Tibial artery (tissue), 4 donors: ENCODE measurements around the gene FDXR.

Experiments used
- DNase-seq, 2 donors: peaks; one replicate each; pipeline ENCODE4 v3.0.0-alpha.2; 2019
- H3K27ac ChIP-seq, 2 donors: fragments of 200-600 bp; sonication (generic) in 1 of 2; 1 replicate in 1 of 2; 2 replicates in 1 of 2; pipeline ENCODE4 v1.5.1; 2018 to 2019; ENCODE audit warnings: mild to moderate bottlenecking in 1 of 2
- H3K27me3 ChIP-seq, 2 donors: fragments of 200-600 bp; sonication (generic) in 1 of 2; one replicate each; pipeline versions ENCODE4 v1.5.1 to v1.6.0; 2016 to 2019
- H3K36me3 ChIP-seq, 3 donors: fragments of 200-600 bp; sonication (generic) in 2 of 3; one replicate each; pipeline ENCODE4 v1.5.1; 2016 to 2019; ENCODE audit warnings: mild to moderate bottlenecking in 2 of 3
- H3K4me1 ChIP-seq, 4 donors: fragments of 200-600 bp; sonication (generic) in 2 of 4; 1 replicate in 3 of 4; 2 replicates in 1 of 4; pipeline ENCODE4 v1.5.1; 2016 to 2019
- H3K4me3 ChIP-seq, 2 donors: fragments of 200-600 bp; sonication (generic) in 1 of 2; 1 replicate in 1 of 2; 2 replicates in 1 of 2; pipeline ENCODE4 v1.5.1; 2018 to 2019; ENCODE audit warnings: mild to moderate bottlenecking in 2 of 2
- H3K9me3 ChIP-seq, 3 donors: fragments of 200-600 bp; sonication (generic) in 1 of 3; one replicate each; pipeline ENCODE4 v1.5.1; 2016 to 2019
- CTCF ChIP-seq, 2 experiments: fragments of 200-600 bp in 1 of 2; fragments of 450-650 bp in 1 of 2; IDR thresholded peaks; one replicate each; pipeline ENCODE4 v1.5.1; 2017 to 2019; ENCODE audit warnings: antibody characterized with exemption in 2 of 2, mild to moderate bottlenecking in 1 of 2, moderate library complexity in 1 of 2
- intact Hi-C: fragments of 100-400 bp; cut with DNase I; formaldehyde crosslinking; loops from one replicate; pipeline ENCODE4 v1.15.0; 2023; ENCODE audit warnings: low total_unique reads

Gene FDXR

DNA sequence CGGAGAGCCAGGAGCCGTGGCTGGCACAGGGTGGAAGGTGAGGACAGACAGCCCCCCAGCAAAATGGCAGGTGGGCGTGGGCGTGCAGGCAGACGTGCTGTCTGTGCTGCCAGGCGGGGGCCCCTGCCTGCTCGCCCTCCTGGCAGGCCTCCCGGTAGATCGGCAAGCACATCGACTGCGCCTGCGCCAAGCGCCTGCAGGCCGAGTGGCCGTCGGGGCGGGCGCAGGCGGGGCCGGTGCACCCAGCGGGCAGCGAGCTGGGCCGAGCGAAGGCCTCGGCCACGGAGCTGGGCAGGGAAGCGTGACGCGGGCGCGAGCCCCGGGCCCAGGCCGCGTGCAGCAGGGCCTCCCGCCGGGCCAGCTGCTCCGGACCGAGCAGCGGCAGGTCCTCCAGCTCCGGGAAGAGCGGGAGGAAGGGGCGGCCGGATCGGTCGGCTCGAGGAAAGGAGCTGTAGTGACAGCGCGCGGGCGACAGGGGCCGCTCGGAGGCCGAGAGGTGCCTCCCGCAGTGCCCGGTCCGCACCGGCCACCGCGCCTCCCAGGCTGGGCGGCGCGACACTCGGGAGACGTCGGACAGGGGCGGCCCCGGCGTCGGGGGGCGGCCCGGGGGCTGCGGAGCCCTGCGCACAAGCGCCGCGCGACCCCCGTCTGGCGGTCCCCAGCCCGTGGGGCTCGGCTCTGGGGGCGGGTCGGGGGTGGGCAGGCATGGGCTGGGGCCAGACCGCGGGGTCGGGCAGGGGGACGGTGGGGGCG lies 30.0 kb downstream of the FDXR start:
- TF ChIP-seq CTCF (IDR thresholded peaks at IDR 0.05), result peak; percentile 47 to 48
- peaks cover 0 to 30% of the 10 kb centered on the region in 2 donors for H3K27me3 ChIP-seq
- H3K4me3 ChIP-seq, result peak overlapping the region; percentile 39 to 54
- H3K36me3 ChIP-seq, result peaks cover 0 to 9% (median under 1%) of the 10 kb centered on the region in 3 donors
- peaks cover 0 to 23% (median 16%) of the 10 kb centered on the region in 4 donors for H3K4me1 ChIP-seq
- intact Hi-C loops, result no loop called here
- no peaks in the 10 kb centered on the region for H3K9me3 ChIP-seq
- no peak overlapping the region for H3K27ac ChIP-seq
- no peak for DNase-seq

GRCh38 chr17:74842146-74842598 lies 30.6 kb downstream of the FDXR start:
- intact Hi-C loops, result no loop called here
- Histone ChIP-seq H3K4me1 (peaks cover 0 to 23% (median 16%) of the 10 kb centered on the region in 4 donors), H3K9me3 (no peaks in the 10 kb centered on the region), H3K36me3 (peaks cover 0 to 14% (median 6%) of the 10 kb centered on the region in 3 donors), H3K27ac (no peak overlapping the region), H3K4me3 (peak overlapping the region; percentile 39 to 54), H3K27me3 (peaks cover 0 to 30% of the 10 kb centered on the region in 2 donors)
- TF ChIP-seq CTCF (IDR thresholded peaks at IDR 0.05), result no peak
- no peak for DNase-seq

- Histone ChIP-seq H3K27ac (peak overlapping the region in 1 of 2 donors; percentile 24), H3K9me3 (no peaks in the 10 kb centered on the region), H3K27me3 (peaks cover 0 to 29% of the 10 kb centered on the region in 2 donors), H3K36me3 (peaks cover 0 to 24% (median 17%) of the 10 kb centered on the region in 3 donors), H3K4me3 (no peak overlapping the region), H3K4me1 (peaks cover 0 to 23% (median 16%) of the 10 kb centered on the region in 4 donors)
- no peak for TF ChIP-seq CTCF (IDR thresholded peaks at IDR 0.05)
- DNase-seq, result peak; percentile 74 to 81
- intact Hi-C loops, result no loop called here
Observed at GRCh38 chr17:74840989-74841666, 31.7 kb downstream of the FDXR start.

DNA sequence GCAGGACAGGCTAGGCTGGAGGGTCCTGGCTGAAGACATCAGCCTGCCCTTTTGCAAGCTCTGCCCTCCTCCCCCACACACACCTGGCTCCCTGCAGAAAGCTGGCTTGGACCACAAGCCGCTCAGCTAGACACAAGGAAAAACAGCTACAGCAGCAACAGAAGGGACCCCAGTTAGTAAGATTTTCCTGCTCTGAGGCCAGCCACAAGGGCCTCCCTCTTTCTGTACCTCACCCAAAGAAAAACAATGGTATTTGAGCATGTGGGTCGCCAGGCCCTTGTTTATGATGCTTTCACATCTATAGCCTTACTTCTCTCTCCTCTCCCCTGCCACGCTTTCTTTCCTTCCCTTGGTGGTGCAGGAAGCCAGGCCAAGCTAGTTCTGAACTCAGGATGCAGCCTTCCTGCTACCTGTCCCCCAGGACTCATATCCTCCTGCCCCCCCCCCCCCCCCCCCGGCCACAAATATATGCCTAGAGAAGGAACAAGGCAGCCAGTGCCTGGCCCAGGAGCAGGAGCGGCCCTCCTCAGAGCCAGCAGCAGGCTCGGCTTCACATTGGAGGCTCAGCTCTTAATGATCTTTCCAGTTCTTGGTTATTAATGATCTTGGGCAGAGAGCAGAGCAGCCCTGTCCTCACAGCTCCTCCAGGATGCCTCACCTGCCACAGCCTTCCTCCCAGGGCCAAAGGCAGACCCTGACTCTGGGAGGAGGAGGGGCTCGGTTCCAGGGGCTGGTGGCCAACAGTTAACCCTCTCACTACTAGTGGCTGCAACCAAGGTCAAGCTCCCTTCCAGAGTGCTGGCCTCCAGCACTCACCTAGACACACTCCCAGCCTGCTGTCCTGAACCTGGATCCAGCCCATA lies 32.6 kb downstream of the FDXR start:
- intact Hi-C loops, result no loop called here
- no peak overlapping the region for H3K4me3 ChIP-seq
- TF ChIP-seq CTCF (IDR thresholded peaks at IDR 0.05), result no peak
- peaks cover 0 to 33% (median 20%) of the 10 kb centered on the region in 3 donors for H3K36me3 ChIP-seq
- DNase-seq, result no peak
- no peak overlapping the region for H3K27ac ChIP-seq
- no peaks in the 10 kb centered on the region for H3K9me3 ChIP-seq
- H3K4me1 ChIP-seq, result peaks cover 0 to 23% (median 16%) of the 10 kb centered on the region in 4 donors
- peaks cover 0 to 20% of the 10 kb centered on the region in 2 donors for H3K27me3 ChIP-seq

DNA sequence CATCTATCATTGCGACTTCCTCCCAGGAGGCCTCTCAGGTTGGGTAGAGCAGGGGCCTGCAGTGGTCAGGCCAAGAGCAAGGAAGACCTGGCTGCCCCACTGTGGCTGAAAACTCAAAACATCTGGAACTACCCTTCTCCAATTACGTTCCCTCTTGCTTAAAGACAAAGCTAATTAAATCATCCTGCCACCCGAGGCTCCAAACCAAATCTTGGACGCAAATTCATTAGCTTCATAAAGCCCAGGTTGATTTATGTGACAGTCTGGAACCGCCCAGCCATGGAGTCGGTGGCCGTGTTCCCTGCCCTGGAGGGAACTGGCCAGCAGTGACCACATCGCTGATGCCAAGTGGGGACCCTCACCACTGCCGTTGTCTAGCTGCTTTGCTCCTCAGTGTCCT lies 34.5 kb downstream of the FDXR start:
- no peaks in the 10 kb centered on the region for H3K9me3 ChIP-seq
- no peak for DNase-seq
- intact Hi-C loops, result no loop called here
- H3K27ac ChIP-seq, result no peak overlapping the region
- H3K4me3 ChIP-seq, result no peak overlapping the region
- peaks cover 0 to 3% of the 10 kb centered on the region in 2 donors for H3K27me3 ChIP-seq
- peaks cover 0 to 21% (median 15%) of the 10 kb centered on the region in 4 donors for H3K4me1 ChIP-seq
- peaks cover 0 to 43% (median 20%) of the 10 kb centered on the region in 3 donors for H3K36me3 ChIP-seq
- no peak for TF ChIP-seq CTCF (IDR thresholded peaks at IDR 0.05)
